GM19467 (cell line): ENCODE measurements around the gene PFKFB4.
"Not testable (repeated sequence)": the region's sequence is repeated elsewhere in the genome, so short reads cannot be mapped to it uniquely, and the experiment has no call there.

Source experiments
- ATAC-seq: cut with Tn5 transposase; IDR thresholded peaks from one replicate; pipeline ENCODE4 v1.9.1; 2021; ENCODE audit warnings: mild to moderate bottlenecking, moderate library complexity; ENCODE audit not compliant: unreplicated experiment

PFKFB4 gene

GRCh38 chr3:48561045-48561736 lies 4.6 kb upstream of the PFKFB4 start:
- no peak for ATAC-seq

GRCh38 chr3:48560648-48561018 lies 4.0 kb upstream of the PFKFB4 start:
- ATAC-seq, result no peak

GRCh38 chr3:48558493-48559134 lies 2.0 kb upstream of the PFKFB4 start:
- ATAC-seq, result no peak

- no peak for ATAC-seq
These were observed 431 bp downstream of the PFKFB4 start for GRCh38 chr3:48555949-48556795.

GRCh38 chr3:48555231-48555948 lies 1.2 kb downstream of the PFKFB4 start:
- no peak for ATAC-seq

GRCh38 chr3:48553886-48554845 lies 2.4 kb downstream of the PFKFB4 start:
- no peak for ATAC-seq

GRCh38 chr3:48553361-48553760 lies 3.2 kb downstream of the PFKFB4 start:
- ATAC-seq, result no peak

GRCh38 chr3:48552111-48552951 lies 4.3 kb downstream of the PFKFB4 start:
- ATAC-seq, result no peak

GRCh38 chr3:48551651-48552050 lies 5.0 kb downstream of the PFKFB4 start:
- not testable (repeated sequence) for ATAC-seq

- peak; percentile 65 for ATAC-seq
These were observed 7.6 kb downstream of the PFKFB4 start for GRCh38 chr3:48548729-48549705.

- no peak for ATAC-seq
These were observed 8.5 kb downstream of the PFKFB4 start for GRCh38 chr3:48548126-48548525.

GRCh38 chr3:48546203-48546829 lies 10.3 kb downstream of the PFKFB4 start:
- no peak for ATAC-seq

GRCh38 chr3:48544141-48544540 lies 12.5 kb downstream of the PFKFB4 start:
- ATAC-seq, result no peak

GRCh38 chr3:48543271-48543866 lies 13.2 kb downstream of the PFKFB4 start:
- no peak for ATAC-seq

GRCh38 chr3:48538451-48538850 lies 18.2 kb downstream of the PFKFB4 start:
- no peak for ATAC-seq

GRCh38 chr3:48536785-48537184 lies 19.8 kb downstream of the PFKFB4 start:
- no peak for ATAC-seq

- ATAC-seq, result no peak
These were observed 20.5 kb downstream of the PFKFB4 start for GRCh38 chr3:48536116-48536515.
